GM12878 (cell line): ENCODE results near the gene RNASE13. TPM values are rescaled to one million over a fixed set of nuclear protein-coding genes. Genes with fewer than 3 reads are reported as not detected.
A peak's percentile ranks its signal among the peaks of the same experiment; 100 is the strongest.

ENCODE experiments used
- ATAC-seq: fragments of 200-7000 bp; cut with Tn5 transposase; 3 replicates; pipeline ENCODE4 v1.9.1; 2020; ENCODE audit warnings: mild to moderate bottlenecking, moderate library complexity
- Bru-seq: library from RNA; stranded (reverse); fragments of 400-500 nt; gene quantifications from one replicate; lab custom pipeline; 2021; lab: Mats Ljungman, UMichigan
- BruChase-seq, 2 experiments: library from RNA; stranded (reverse); fragments of 400-500 nt; gene quantifications; one replicate each; lab custom pipeline; 2021; lab: Mats Ljungman, UMichigan
- BruUV-seq: library from RNA; stranded (reverse); fragments of 400-500 nt; replicated peaks from 2 replicates; lab custom pipeline; 2021; lab: Mats Ljungman, UMichigan
- CTCF ChIA-PET: fragments of 300-600 bp; sonication (Branson Sonifier 250); formaldehyde crosslinking; extraction: SDS; loops from one replicate; lab custom pipeline; 2021; ENCODE audit warnings: inconsistent platforms; lab: Yijun Ruan, JAX
- POLR2A ChIA-PET: fragments of 350-600 bp; formaldehyde crosslinking; extraction: SDS; loops from one replicate; lab custom pipeline; 2021; ENCODE audit warnings: inconsistent platforms; lab: Charles Lee
- RAD21 ChIA-PET: fragments of 300-600 bp; sonication (Branson Sonifier 250); formaldehyde crosslinking; loops from one replicate; lab custom pipeline; 2023; ENCODE audit warnings: antibody characterized with exemption; ENCODE audit not compliant: unreplicated experiment; lab: Charles Lee
- SMC1A ChIA-PET: fragments of 300-600 bp; sonication (Branson Sonifier 250); formaldehyde crosslinking; loops from one replicate; lab custom pipeline; 2023; ENCODE audit not compliant: unreplicated experiment, uncharacterized antibody; lab: Charles Lee
- DNase-seq: peaks from one replicate; pipeline ENCODE4 v3.0.0-alpha.2; 2011; ENCODE audit warnings: low read depth, low spot score
- FAIRE-seq: peaks from 3 replicates; lab custom pipeline; 2011; peaks lifted over from hg19 to GRCh38; lab: Jason Lieb, UNC
- H2AFZ ChIP-seq: 2 replicates; pipeline ENCODE4 v1.6.0; 2011; ENCODE audit warnings: low read depth, low read length, control low read depth; ENCODE audit not compliant: control insufficient read depth
- H3K27ac ChIP-seq: 2 replicates; pipeline ENCODE4 v1.5.1; 2011; ENCODE audit warnings: control low read depth; ENCODE audit not compliant: control insufficient read depth, insufficient read depth
- H3K27me3 ChIP-seq, 2 experiments: replicated peaks in 1 of 2; 2 replicates each; pipeline versions ENCODE4 v1.6.0 to v1.6.1; 2011; ENCODE audit warnings: low read length in 1 of 2; ENCODE audit not compliant: control insufficient read depth in 2 of 2, insufficient read depth in 2 of 2
- H3K36me3 ChIP-seq, 2 experiments: 2 replicates each; pipeline ENCODE4 v1.5.1; 2011; ENCODE audit warnings: low read length in 1 of 2; ENCODE audit not compliant: control insufficient read depth in 2 of 2, insufficient read depth in 2 of 2
- H3K4me1 ChIP-seq: 2 replicates; pipeline ENCODE4 v1.6.1; 2011; ENCODE audit warnings: mild to moderate bottlenecking, low read length, moderate library complexity, mixed read lengths; ENCODE audit not compliant: control insufficient read depth, insufficient read depth
- H3K4me2 ChIP-seq: 2 replicates; pipeline ENCODE4 v1.6.0; 2011; ENCODE audit warnings: control low read depth; ENCODE audit not compliant: control insufficient read depth, insufficient read depth
- H3K4me3 ChIP-seq: fragments of 200-600 bp; sonication (generic); 2 replicates; pipeline ENCODE4 v1.5.1; 2016
- H3K79me2 ChIP-seq: 2 replicates; pipeline ENCODE4 v1.6.0; 2011; ENCODE audit warnings: low read length; ENCODE audit not compliant: control insufficient read depth, insufficient read depth
- H3K9ac ChIP-seq: 2 replicates; pipeline ENCODE4 v1.8.0; 2011; ENCODE audit warnings: low read length, control low read depth, mixed read lengths; ENCODE audit not compliant: control insufficient read depth, insufficient read depth
- H3K9me3 ChIP-seq: replicated peaks from 3 replicates; pipeline ENCODE4 v1.5.1; 2011; ENCODE audit warnings: mild to moderate bottlenecking, low read length; ENCODE audit not compliant: control insufficient read depth, insufficient read depth
- H4K20me1 ChIP-seq: 2 replicates; pipeline ENCODE4 v1.6.0; 2011; ENCODE audit not compliant: control insufficient read depth, insufficient read depth
- ATF7 ChIP-seq: fragments of 450-650 bp; IDR thresholded peaks from 2 replicates; pipeline ENCODE4 v1.6.1; 2016; ENCODE audit warnings: low read depth, mild to moderate bottlenecking
- CBX3 ChIP-seq: fragments of 200-600 bp; sonication (generic); IDR thresholded peaks from 2 replicates; pipeline ENCODE4 v1.6.1; 2016; ENCODE audit warnings: low read depth, borderline replicate concordance
- MLLT1 ChIP-seq: fragments of 450-650 bp; IDR thresholded peaks from 2 replicates; pipeline ENCODE4 v1.6.1; 2016; ENCODE audit warnings: mild to moderate bottlenecking
- NFIC ChIP-seq: IDR thresholded peaks from 2 replicates; pipeline ENCODE4 v1.6.1; 2012; ENCODE audit warnings: low read depth, mild to moderate bottlenecking, inconsistent platforms, low read length, moderate library complexity
- NRF1 ChIP-seq: conservative IDR thresholded peaks from 2 replicates; pipeline ENCODE4 v1.6.1; 2011; ENCODE audit warnings: mild to moderate bottlenecking, low read depth, low read length, improper control_type of control experiment
- PML ChIP-seq: IDR thresholded peaks from 2 replicates; pipeline ENCODE4 v1.6.1; 2012; ENCODE audit warnings: low read length, inconsistent platforms
- POU2F2 ChIP-seq: IDR thresholded peaks from 3 replicates; pipeline ENCODE4 v1.6.1; 2011; ENCODE audit warnings: low read depth, mild to moderate bottlenecking, low read length, borderline replicate concordance
- PRDM15 ChIP-seq: fragments of 450-650 bp; formaldehyde crosslinking; IDR thresholded peaks from 2 replicates; pipeline ENCODE4 v1.4.0; 2020; ENCODE audit warnings: mild to moderate bottlenecking, moderate library complexity
- SMAD1 ChIP-seq: fragments of 450-650 bp; IDR thresholded peaks from 2 replicates; pipeline ENCODE4 v1.6.1; 2018; ENCODE audit warnings: mild to moderate bottlenecking, low read depth; ENCODE audit not compliant: partially characterized antibody
- YY1 ChIP-seq: IDR thresholded peaks from 2 replicates; pipeline ENCODE4 v1.6.1; 2011; ENCODE audit warnings: low read depth, mild to moderate bottlenecking, low read length
- WGBS: methylation state at CpG from one replicate; pipeline ENCODE4 v1.1.6; 2016; ENCODE audit warnings: low lambda C conversion rate; ENCODE audit not compliant: insufficient replicate concordance, insufficient coverage; ENCODE audit errors: missing lambda C conversion rate; 5-methylcytosine and 5-hydroxymethylcytosine counted together
- in situ Hi-C: fragments of 300-500 bp; cut with MboI; formaldehyde crosslinking; loops from 9 replicates; pipeline ENCODE4 v1.14.3; 2018; ENCODE audit warnings: mixed read lengths
- intact Hi-C: fragments of 100-400 bp; cut with micrococcal nuclease; formaldehyde crosslinking; loops from one replicate; pipeline ENCODE4 v1.14.2; 2022; ENCODE audit not compliant: unreplicated experiment
- long read RNA-seq, 2 experiments: library from polyadenylated mRNA; unstranded; transcript quantifications; one replicate each; pipeline ENCODE4 v2.0.0, GENCODE V29; 2019 to 2020
- polyA minus RNA-seq, 3 experiments: library from RNA; depleted of rRNA, polyadenylated mRNA; stranded (reverse); fragments of >200 nt; gene quantifications; 2 replicates each; pipeline ENCODE4 v1.2.3, GENCODE V29; 2011
- polyA plus RNA-seq, 11 experiments: library from polyadenylated mRNA; depleted of rRNA in 4 of 11; unstranded in 6 of 11; stranded (reverse) in 5 of 11; fragments of >200 nt; fragmentation: Nextera tagmentation in 4 of 11; fragmentation: Illumina TruSeq in 1 of 11; extraction: Ambion mirVana in 4 of 11; extraction: Trizol in 1 of 11; gene quantifications; 1 replicate in 1 of 11; 2 replicates in 10 of 11; pipeline versions ENCODE4 v1.2.1 to v1.2.3, GENCODE V29; 2011 to 2016; ENCODE audit warnings: inconsistent platforms in 2 of 11, missing spikeins in 2 of 11, low read depth in 1 of 11
- total RNA-seq, 4 experiments: library from RNA; depleted of rRNA in 3 of 4; stranded (reverse); fragments of >200 nt in 3 of 4; fragmentation: Illumina TruSeq in 1 of 4; extraction: Trizol in 1 of 4; gene quantifications; 2 replicates each; pipeline versions ENCODE4 v1.2.1 to v1.2.3, GENCODE V29; 2013 to 2021

The RNASE13 gene
- not detected in 2 replicates for total RNA-seq (2013; cell fraction: nucleolus; rRNA removed)
- not detected in 2 replicates for total RNA-seq (2014; rRNA removed)
- total RNA-seq (2014; rRNA removed; fragmentation: Illumina TruSeq; extraction: Trizol): not detected in 2 replicates
- total RNA-seq (2021): not detected in 2 replicates
- polyA plus RNA-seq (2011; ENCODE audit: low read depth): not detected
- polyA plus RNA-seq (2011; rRNA removed): not detected in 2 replicates
- not detected in 2 replicates for polyA plus RNA-seq (2011; cell fraction: cytosol; rRNA removed)
- not detected in 2 replicates for polyA plus RNA-seq (2011; cell fraction: nucleus; rRNA removed)
- polyA plus RNA-seq (2012): not detected in 2 replicates
- not detected in 2 replicates for polyA plus RNA-seq (2014; fragmentation: Illumina TruSeq; extraction: Trizol)
- polyA plus RNA-seq (2014; fragmentation: Nextera tagmentation; extraction: Ambion mirVana): not detected
- not detected in 2 replicates for polyA plus RNA-seq (2014; rRNA removed)
- polyA plus RNA-seq (2016; fragmentation: Nextera tagmentation; extraction: Ambion mirVana): not detected
- not detected in 2 replicates for polyA minus RNA-seq (2011; rRNA and poly(A)+ RNA removed)
- polyA minus RNA-seq (2011; cell fraction: cytosol; rRNA and poly(A)+ RNA removed): not detected in 2 replicates
- not detected in 2 replicates for polyA minus RNA-seq (2011; cell fraction: nucleus; rRNA and poly(A)+ RNA removed)
- not detected for Bru-seq, nascent RNA
- BruChase-seq, experiment 1, labeled RNA remaining after a 6-hour chase: not detected
- BruChase-seq, experiment 2, labeled RNA remaining after a 2-hour chase: not detected
- long read RNA-seq, experiment 1: 0 reads
- long read RNA-seq, experiment 2: 0 reads

GRCh38 chr14:21034707-21035106, at the start of gene RNASE13:
TSS of gene RNASE13 (minus strand) at chr14:21034807. CDS start at chr14:21034288, 519 bp downstream.
- 7% methylated on average over 5 of the region's 5 CpGs for WGBS
- POLR2A ChIA-PET: no interaction called here
- Histone ChIP-seq H3K27ac (no peak within 1 kb of the TSS), H4K20me1 (no peaks in the 10 kb centered on the region), H3K4me1 (peaks cover 8% of the 10 kb centered on the region), H3K9ac (no peak within 1 kb of the TSS), H3K4me2 (peak within 1 kb of the TSS; percentile 4), H3K79me2 (no peaks in the 10 kb centered on the region), H3K27me3 (peaks cover 0 to 9% of the 10 kb centered on the region in 2 experiments; a peak in 2 of 4 replicates), H2AFZ (peak within 1 kb of the TSS; percentile 13), H3K36me3 (no peaks in the 10 kb centered on the region), H3K4me3 (no peak within 1 kb of the TSS), H3K9me3 (no peaks in the 10 kb centered on the region)
- TF ChIP-seq NFIC (no peak), PRDM15 (CRISPR knock-in tag) (no peak), ATF7 (no peak), SMAD1 (no peak), YY1 (no peak), NRF1 (no peak), PML (no peak), POU2F2 (no peak), CBX3 (no peak), MLLT1 (no peak)
- in situ Hi-C loops: no loop called here
- no peak for DNase-seq
- no TSS peak for BruUV-seq
- ATAC-seq: no peak
- RAD21 ChIA-PET: no interaction called here
- SMC1A ChIA-PET: no interaction called here
- no peak for FAIRE-seq
- intact Hi-C loops: no loop called here
- CTCF ChIA-PET: interaction anchor here (1.0 to 3.2 kb wide), 5 partner anchors 12 to 71 kb away, joined by 3 to 14 read pairs (median 4); no protein-coding TSS in a partner anchor
